ENCODE data around the gene MCM6.
"Not testable (repeated sequence)": the region's sequence is repeated elsewhere in the genome, so short reads cannot be mapped to it uniquely, and the experiment has no call there.

MCM6 gene

GRCh38 chr2:135876066-135876711 lies at the start of gene MCM6:
Gene MCM6 (minus strand): TSS chr2:135876443. CDS start chr2:135876365, 78 bp downstream.
- DNase-seq, result peak; percentile 99

GRCh38 chr2:135925571-135925970 lies 49.3 kb upstream of the MCM6 start:
- no peak for DNase-seq

- peak; percentile 44 for DNase-seq
Observed at GRCh38 chr2:135916207-135916606, 40.0 kb upstream of the MCM6 start.

GRCh38 chr2:135914485-135914884 lies 38.2 kb upstream of the MCM6 start:
- DNase-seq, result no peak

- DNase-seq, result peak; percentile 57
Observed at GRCh38 chr2:135913727-135914365, 37.6 kb upstream of the MCM6 start.

DNA sequence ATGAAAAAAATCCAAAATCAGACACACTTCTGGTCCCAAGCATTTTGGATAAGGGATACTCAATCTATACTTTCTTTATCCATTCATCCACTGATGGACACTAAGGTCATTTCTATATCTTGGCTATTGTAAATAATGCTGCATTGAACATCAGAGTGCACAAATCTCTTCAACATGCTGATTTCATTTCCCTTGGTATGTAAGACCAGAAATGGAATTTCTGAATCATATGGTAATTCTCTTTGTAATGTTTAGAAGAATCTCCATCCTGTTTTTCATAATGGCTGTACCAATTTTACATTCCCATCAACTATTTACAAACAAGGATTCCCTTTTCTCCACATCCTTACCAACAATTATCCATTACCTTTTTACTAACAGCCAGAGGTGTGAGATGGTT lies 33.7 kb upstream of the MCM6 start:
- no peak for DNase-seq

- no peak for DNase-seq
Observed at GRCh38 chr2:135905679-135906078, 29.4 kb upstream of the MCM6 start.

GRCh38 chr2:135904341-135904989 lies 28.2 kb upstream of the MCM6 start:
- DNase-seq, result no peak

DNA sequence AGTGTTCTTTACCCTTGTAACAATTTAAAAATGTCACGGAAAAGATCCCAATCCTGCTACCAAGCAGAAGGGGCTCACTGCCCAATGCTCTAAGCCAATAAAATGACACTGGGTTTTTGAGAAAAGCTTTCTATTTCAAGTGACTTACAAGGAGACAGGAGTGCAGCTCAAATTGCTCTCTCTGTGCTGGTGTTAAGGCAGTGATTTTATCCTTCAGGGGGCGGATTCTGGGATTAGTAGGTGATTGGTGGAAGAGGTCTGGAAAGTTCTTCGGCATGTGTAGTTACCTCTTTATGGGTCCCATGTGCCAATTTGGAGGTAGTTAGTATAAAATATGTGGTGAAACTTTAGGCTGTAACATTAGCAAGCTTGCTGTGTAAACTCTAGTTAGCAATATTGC lies 27.4 kb upstream of the MCM6 start:
- no peak for DNase-seq

- DNase-seq, result no peak
Observed at GRCh38 chr2:135899567-135899966, 23.3 kb upstream of the MCM6 start.

DNA sequence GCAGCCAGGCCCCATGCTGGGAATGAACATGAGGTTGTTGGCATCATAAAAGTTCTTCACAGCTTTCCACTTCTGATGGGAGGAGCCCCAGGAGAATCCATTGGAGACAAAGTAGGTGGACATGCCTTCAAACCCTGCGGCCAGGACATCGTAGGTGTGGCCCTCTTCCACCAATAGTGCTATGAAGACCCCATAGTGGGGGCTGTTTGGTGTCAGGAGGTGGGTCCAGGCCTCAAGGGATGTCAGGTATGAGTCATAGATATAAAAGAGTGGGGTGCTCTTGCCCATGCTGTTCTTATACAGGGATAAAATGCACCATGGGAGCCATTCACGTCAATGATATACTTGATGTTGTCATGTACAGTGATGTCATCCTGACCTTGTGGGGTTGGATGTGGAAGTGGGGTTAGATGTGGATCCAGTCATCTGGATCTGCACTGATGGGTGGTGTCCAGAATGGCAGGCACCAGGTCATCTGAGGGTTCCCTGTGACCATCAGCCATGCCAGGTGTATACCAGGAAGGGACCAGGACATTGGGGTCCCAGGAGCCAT lies 22.1 kb upstream of the MCM6 start:
- DNase-seq, result no peak

GRCh38 chr2:135894930-135895329 lies 18.7 kb upstream of the MCM6 start:
- DNase-seq, result no peak

GRCh38 chr2:135893374-135893794 lies 17.1 kb upstream of the MCM6 start:
- peak; percentile 47 for DNase-seq

GRCh38 chr2:135890835-135891234 lies 14.6 kb upstream of the MCM6 start:
- DNase-seq, result peak; percentile 79

GRCh38 chr2:135890149-135890548 lies 13.9 kb upstream of the MCM6 start:
- no peak for DNase-seq

DNA sequence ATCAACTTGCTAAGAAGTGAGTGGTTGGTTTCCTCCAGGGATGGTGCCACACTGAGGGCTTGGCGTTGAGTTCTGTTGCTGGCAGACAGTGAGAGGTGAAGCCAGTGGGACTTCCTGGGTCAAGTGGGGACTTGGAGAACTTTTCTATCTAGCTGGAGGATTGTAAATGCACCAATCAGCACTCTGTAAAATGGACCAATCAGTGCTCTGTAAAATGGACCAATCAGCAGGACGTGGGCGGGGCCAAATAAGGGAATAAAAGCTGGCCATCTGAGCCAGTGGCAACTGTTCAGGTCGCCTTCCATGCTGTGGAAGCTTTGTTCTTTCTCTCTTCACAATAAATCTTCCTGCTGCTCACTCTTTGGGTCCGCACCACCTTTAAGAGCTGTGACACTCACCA lies 12.3 kb upstream of the MCM6 start:
- not testable (repeated sequence) for DNase-seq

GRCh38 chr2:135885709-135886108 lies 9.5 kb upstream of the MCM6 start:
- no peak for DNase-seq

- no peak for DNase-seq
Observed at GRCh38 chr2:135882415-135882814, 6.2 kb upstream of the MCM6 start.

GRCh38 chr2:135876770-135877169 lies 527 bp upstream of the MCM6 start:
- not testable (repeated sequence) for DNase-seq

DNA sequence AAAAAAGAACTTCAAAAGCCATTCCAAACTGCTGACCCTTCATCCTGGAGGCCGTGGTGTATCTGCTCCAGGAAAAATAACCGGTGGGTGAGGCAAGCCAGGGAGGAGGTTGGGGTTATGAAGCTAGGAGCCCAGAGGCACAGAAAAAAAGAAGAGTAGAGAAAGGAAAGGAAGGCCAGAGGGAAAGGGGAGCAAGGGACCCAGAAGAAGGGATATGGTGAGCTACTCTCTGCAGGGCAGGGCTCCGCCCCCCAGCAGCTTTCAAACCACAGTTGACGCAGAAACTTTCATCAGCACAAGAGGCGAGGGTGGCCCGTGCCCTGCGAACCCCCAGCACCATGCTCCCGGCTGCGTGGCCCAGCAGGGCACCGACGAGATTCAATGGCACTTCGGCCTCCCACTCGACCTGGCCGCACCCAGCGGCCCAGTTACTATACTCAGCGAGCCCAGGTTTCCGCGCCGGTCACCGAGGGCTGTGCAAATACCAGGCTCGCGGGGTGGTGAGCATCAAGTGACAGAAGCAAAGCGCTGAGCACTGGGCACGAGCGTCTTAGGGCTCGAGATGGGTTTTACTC lies 665 bp downstream of the MCM6 start:
- peak; percentile 60 for DNase-seq

GRCh38 chr2:135874777-135875365 lies 1.4 kb downstream of the MCM6 start:
- DNase-seq, result no peak

DNA sequence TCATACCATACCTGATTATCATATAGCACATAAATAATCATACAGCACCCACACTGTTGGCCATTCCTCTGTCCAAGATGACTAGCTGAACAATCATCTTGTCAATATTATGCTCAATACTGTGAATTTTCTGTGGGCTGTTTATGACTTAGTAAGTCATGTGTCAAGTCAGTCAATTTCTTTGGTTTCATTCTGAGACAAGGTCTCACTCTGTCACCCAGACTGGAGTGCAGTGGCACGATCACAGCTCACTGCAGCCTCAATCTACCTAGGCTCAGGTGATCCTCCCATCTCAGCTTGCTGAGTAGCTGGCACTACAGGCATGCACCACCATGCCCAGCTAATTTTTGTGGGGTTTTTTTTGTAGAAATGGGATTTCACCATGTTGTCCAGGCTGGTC lies 5.7 kb downstream of the MCM6 start:
- DNase-seq, result no peak

GRCh38 chr2:135863233-135863632 lies 13.0 kb downstream of the MCM6 start:
- DNase-seq, result no peak

All from MV-4-11 (cell line).